ENCODE results near the gene PDE4D.

The PDE4D gene

GRCh38 chr5:59487772-59488729 lies 405.5 kb downstream of the PDE4D start:
- Histone ChIP-seq H3K9me3 (ENCODE audit: control insufficient read depth, insufficient read depth, low read length) (no peaks in the 10 kb centered on the region), H3K36me3 (ENCODE audit: insufficient read depth, low read length) (no peaks in the 10 kb centered on the region), H3K9ac (ENCODE audit: low read depth, low read length) (no peak overlapping the region), H3K4me1 (ENCODE audit: insufficient read depth, low read length) (peaks cover 23% of the 10 kb centered on the region)

- Histone ChIP-seq H3K9ac (ENCODE audit: low read depth, low read length) (no peak overlapping the region), H3K4me1 (ENCODE audit: insufficient read depth, low read length) (peaks cover 23% of the 10 kb centered on the region), H3K9me3 (ENCODE audit: control insufficient read depth, insufficient read depth, low read length) (no peaks in the 10 kb centered on the region), H3K36me3 (ENCODE audit: insufficient read depth, low read length) (no peaks in the 10 kb centered on the region)
Measured at GRCh38 chr5:59487068-59487686, 406.3 kb downstream of the PDE4D start.

- H3K4me1 ChIP-seq (ENCODE audit: insufficient read depth, low read length), result peaks cover 23% of the 10 kb centered on the region
- no peaks in the 10 kb centered on the region for H3K36me3 ChIP-seq (ENCODE audit: insufficient read depth, low read length)
- no peaks in the 10 kb centered on the region for H3K9me3 ChIP-seq (ENCODE audit: control insufficient read depth, insufficient read depth, low read length)
- no peak overlapping the region for H3K9ac ChIP-seq (ENCODE audit: low read depth, low read length)
Measured at GRCh38 chr5:59486508-59486907, 407.0 kb downstream of the PDE4D start.

- H3K9ac ChIP-seq (ENCODE audit: low read depth, low read length), result no peak overlapping the region
- peaks cover 23% of the 10 kb centered on the region for H3K4me1 ChIP-seq (ENCODE audit: insufficient read depth, low read length)
- H3K36me3 ChIP-seq (ENCODE audit: insufficient read depth, low read length), result no peaks in the 10 kb centered on the region
- no peaks in the 10 kb centered on the region for H3K9me3 ChIP-seq (ENCODE audit: control insufficient read depth, insufficient read depth, low read length)
Measured at GRCh38 chr5:59485629-59486439, 407.7 kb downstream of the PDE4D start.

GRCh38 chr5:59485107-59485506 lies 408.4 kb downstream of the PDE4D start:
- H3K4me1 ChIP-seq (ENCODE audit: insufficient read depth, low read length), result peaks cover 23% of the 10 kb centered on the region
- no peaks in the 10 kb centered on the region for H3K9me3 ChIP-seq (ENCODE audit: control insufficient read depth, insufficient read depth, low read length)
- no peak overlapping the region for H3K9ac ChIP-seq (ENCODE audit: low read depth, low read length)
- no peaks in the 10 kb centered on the region for H3K36me3 ChIP-seq (ENCODE audit: insufficient read depth, low read length)

GRCh38 chr5:59484618-59485017 lies 408.9 kb downstream of the PDE4D start:
- no peaks in the 10 kb centered on the region for H3K9me3 ChIP-seq (ENCODE audit: control insufficient read depth, insufficient read depth, low read length)
- H3K36me3 ChIP-seq (ENCODE audit: insufficient read depth, low read length), result no peaks in the 10 kb centered on the region
- no peak overlapping the region for H3K9ac ChIP-seq (ENCODE audit: low read depth, low read length)
- H3K4me1 ChIP-seq (ENCODE audit: insufficient read depth, low read length), result peaks cover 23% of the 10 kb centered on the region

GRCh38 chr5:59483971-59484472 lies 409.5 kb downstream of the PDE4D start:
- H3K9me3 ChIP-seq (ENCODE audit: control insufficient read depth, insufficient read depth, low read length), result no peaks in the 10 kb centered on the region
- H3K4me1 ChIP-seq (ENCODE audit: insufficient read depth, low read length), result peaks cover 23% of the 10 kb centered on the region
- no peaks in the 10 kb centered on the region for H3K36me3 ChIP-seq (ENCODE audit: insufficient read depth, low read length)
- H3K9ac ChIP-seq (ENCODE audit: low read depth, low read length), result no peak overlapping the region

GRCh38 chr5:59479086-59479485 lies 414.4 kb downstream of the PDE4D start:
- no peaks in the 10 kb centered on the region for H3K9me3 ChIP-seq (ENCODE audit: control insufficient read depth, insufficient read depth, low read length)
- no peak overlapping the region for H3K9ac ChIP-seq (ENCODE audit: low read depth, low read length)
- no peaks in the 10 kb centered on the region for H3K36me3 ChIP-seq (ENCODE audit: insufficient read depth, low read length)
- peaks cover 5% of the 10 kb centered on the region for H3K4me1 ChIP-seq (ENCODE audit: insufficient read depth, low read length)

- H3K9ac ChIP-seq (ENCODE audit: low read depth, low read length), result no peak overlapping the region
- no peaks in the 10 kb centered on the region for H3K9me3 ChIP-seq (ENCODE audit: control insufficient read depth, insufficient read depth, low read length)
- no peaks in the 10 kb centered on the region for H3K4me1 ChIP-seq (ENCODE audit: insufficient read depth, low read length)
- no peaks in the 10 kb centered on the region for H3K36me3 ChIP-seq (ENCODE audit: insufficient read depth, low read length)
Measured at GRCh38 chr5:59474324-59474723, 419.2 kb downstream of the PDE4D start.

GRCh38 chr5:59473611-59474010 lies 419.9 kb downstream of the PDE4D start:
- H3K36me3 ChIP-seq (ENCODE audit: insufficient read depth, low read length), result no peaks in the 10 kb centered on the region
- no peaks in the 10 kb centered on the region for H3K4me1 ChIP-seq (ENCODE audit: insufficient read depth, low read length)

GRCh38 chr5:59471463-59471862 lies 422.1 kb downstream of the PDE4D start:
- Histone ChIP-seq H3K36me3 (ENCODE audit: insufficient read depth, low read length) (no peaks in the 10 kb centered on the region), H3K4me1 (ENCODE audit: insufficient read depth, low read length) (no peaks in the 10 kb centered on the region), H3K9ac (ENCODE audit: low read depth, low read length) (no peak overlapping the region), H3K9me3 (ENCODE audit: control insufficient read depth, insufficient read depth, low read length) (no peaks in the 10 kb centered on the region)

More at GRCh38 chr5:59473611-59474010, 419.9 kb downstream of the PDE4D start:
- H3K9ac ChIP-seq (ENCODE audit: low read depth, low read length), result no peak overlapping the region
- no peaks in the 10 kb centered on the region for H3K9me3 ChIP-seq (ENCODE audit: control insufficient read depth, insufficient read depth, low read length)

- H3K9ac ChIP-seq (ENCODE audit: low read depth, low read length), result no peak overlapping the region
- H3K9me3 ChIP-seq (ENCODE audit: control insufficient read depth, insufficient read depth, low read length), result no peaks in the 10 kb centered on the region
Measured at GRCh38 chr5:59467969-59468368, 425.6 kb downstream of the PDE4D start.

GRCh38 chr5:59466271-59466670 lies 427.3 kb downstream of the PDE4D start:
- H3K9ac ChIP-seq (ENCODE audit: low read depth, low read length), result no peak overlapping the region
- 0 out of 2 replicates have a peak, but pooled peaks cover 4% of the 10 kb centered on the region for H3K4me1 ChIP-seq (ENCODE audit: insufficient read depth, low read length)
- H3K9me3 ChIP-seq (ENCODE audit: control insufficient read depth, insufficient read depth, low read length), result no peaks in the 10 kb centered on the region
- H3K36me3 ChIP-seq (ENCODE audit: insufficient read depth, low read length), result no peaks in the 10 kb centered on the region

More at GRCh38 chr5:59467969-59468368, 425.6 kb downstream of the PDE4D start:
- H3K4me1 ChIP-seq (ENCODE audit: insufficient read depth, low read length), result 0 out of 2 replicates have a peak, but pooled peaks cover 4% of the 10 kb centered on the region
- no peaks in the 10 kb centered on the region for H3K36me3 ChIP-seq (ENCODE audit: insufficient read depth, low read length)

- no peaks in the 10 kb centered on the region for H3K36me3 ChIP-seq (ENCODE audit: insufficient read depth, low read length)
- H3K4me1 ChIP-seq (ENCODE audit: insufficient read depth, low read length), result 0 out of 2 replicates have a peak, but pooled peaks cover 4% of the 10 kb centered on the region
- H3K9me3 ChIP-seq (ENCODE audit: control insufficient read depth, insufficient read depth, low read length), result no peaks in the 10 kb centered on the region
- no peak overlapping the region for H3K9ac ChIP-seq (ENCODE audit: low read depth, low read length)
Measured at GRCh38 chr5:59464969-59465368, 428.6 kb downstream of the PDE4D start.

All from ES-I3 (cell line).